Measurements from ENCODE around the gene CD101. TPM values are rescaled to one million over a fixed set of nuclear protein-coding genes. Genes with fewer than 3 reads are reported as not detected.

Gene CD101
- polyA plus RNA-seq, 1 donor from 2014 or later: 1.8 TPM

DNA sequence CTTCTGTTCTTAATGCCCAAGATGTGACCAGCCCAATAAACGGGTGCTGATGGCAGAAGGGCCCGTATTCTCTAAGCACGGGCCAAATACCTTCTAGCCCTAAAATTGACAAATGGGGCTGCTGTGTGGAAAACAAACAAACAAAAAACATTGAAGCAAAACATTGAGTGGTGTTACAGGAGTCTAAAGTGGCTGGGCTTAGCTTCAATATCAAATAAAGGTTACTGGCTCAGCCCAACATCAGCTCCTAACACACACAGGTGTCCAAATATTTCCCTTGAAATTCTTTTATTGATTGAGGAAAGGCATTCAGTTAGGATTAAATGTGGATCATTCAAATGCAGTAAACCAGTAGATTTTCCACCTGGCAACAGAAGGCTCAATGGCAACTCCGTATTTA lies 45.2 kb downstream of the CD101 start:
- H3K36me3 Mint-ChIP-seq: peaks cover 3% of the 10 kb centered on the region
- no peak overlapping the region for H3K27ac Mint-ChIP-seq
- peaks cover 29 to 32% (median 31%) of the 10 kb centered on the region in 3 donors for H3K4me1 Mint-ChIP-seq
- no peaks in the 10 kb centered on the region for H3K9me3 Mint-ChIP-seq
- H3K27me3 Mint-ChIP-seq: no peaks in the 10 kb centered on the region
- peak overlapping the region in 1 of 4 donors; percentile 24 for H3K4me3 Mint-ChIP-seq

DNA sequence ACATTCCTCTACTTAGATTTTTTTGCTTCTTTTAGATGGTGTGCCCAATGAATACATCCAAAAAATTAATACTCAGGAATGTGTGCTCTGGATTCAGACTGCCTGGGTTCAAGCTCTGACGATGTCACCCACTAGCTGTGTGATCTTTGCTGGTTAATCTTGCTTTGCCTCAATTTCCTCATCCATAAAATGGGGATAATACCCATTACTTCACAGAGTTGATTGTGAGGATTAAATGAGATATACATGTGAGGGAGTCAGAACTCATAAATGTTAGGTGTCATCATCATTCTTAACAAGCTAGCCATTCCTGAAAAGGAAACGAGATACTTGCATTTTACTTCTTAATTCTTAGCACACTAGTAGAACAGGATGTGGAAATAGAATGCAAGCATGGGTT lies 45.7 kb downstream of the CD101 start:
- no peaks in the 10 kb centered on the region for H3K9me3 Mint-ChIP-seq
- H3K4me3 Mint-ChIP-seq: no peak overlapping the region
- no peaks in the 10 kb centered on the region for H3K27me3 Mint-ChIP-seq
- peaks cover 3% of the 10 kb centered on the region for H3K36me3 Mint-ChIP-seq
- H3K27ac Mint-ChIP-seq: no peak overlapping the region
- H3K4me1 Mint-ChIP-seq: peaks cover 29 to 32% (median 31%) of the 10 kb centered on the region in 3 donors

DNA sequence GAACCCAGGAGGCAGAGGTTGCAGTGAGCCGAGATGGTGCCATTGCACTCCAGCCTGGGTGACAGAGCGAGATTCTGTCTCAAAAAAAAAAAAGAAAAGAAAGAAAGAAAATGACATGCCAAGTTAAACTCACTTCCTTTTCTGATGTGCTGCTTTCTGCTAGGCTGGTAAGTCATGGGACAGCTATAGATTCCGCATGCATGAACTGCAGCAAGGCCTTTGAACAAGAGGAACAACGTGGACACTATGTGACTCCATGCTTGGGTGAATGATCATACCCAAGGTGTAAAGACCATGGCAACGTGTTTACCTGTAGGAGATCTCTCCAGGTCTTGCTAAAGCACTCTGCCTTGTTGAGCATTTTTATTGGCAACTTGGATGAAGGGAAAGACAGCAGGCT lies 48.3 kb downstream of the CD101 start:
- H3K36me3 Mint-ChIP-seq: peaks cover 3% of the 10 kb centered on the region
- no peaks in the 10 kb centered on the region for H3K27me3 Mint-ChIP-seq
- H3K27ac Mint-ChIP-seq: peak overlapping the region; percentile 82 to 92 (median 84)
- peak overlapping the region in 2 of 4 donors; percentile 54 to 67 for H3K4me3 Mint-ChIP-seq
- no peaks in the 10 kb centered on the region for H3K9me3 Mint-ChIP-seq
- H3K4me1 Mint-ChIP-seq: peaks cover 29 to 35% (median 34%) of the 10 kb centered on the region in 3 donors

DNA sequence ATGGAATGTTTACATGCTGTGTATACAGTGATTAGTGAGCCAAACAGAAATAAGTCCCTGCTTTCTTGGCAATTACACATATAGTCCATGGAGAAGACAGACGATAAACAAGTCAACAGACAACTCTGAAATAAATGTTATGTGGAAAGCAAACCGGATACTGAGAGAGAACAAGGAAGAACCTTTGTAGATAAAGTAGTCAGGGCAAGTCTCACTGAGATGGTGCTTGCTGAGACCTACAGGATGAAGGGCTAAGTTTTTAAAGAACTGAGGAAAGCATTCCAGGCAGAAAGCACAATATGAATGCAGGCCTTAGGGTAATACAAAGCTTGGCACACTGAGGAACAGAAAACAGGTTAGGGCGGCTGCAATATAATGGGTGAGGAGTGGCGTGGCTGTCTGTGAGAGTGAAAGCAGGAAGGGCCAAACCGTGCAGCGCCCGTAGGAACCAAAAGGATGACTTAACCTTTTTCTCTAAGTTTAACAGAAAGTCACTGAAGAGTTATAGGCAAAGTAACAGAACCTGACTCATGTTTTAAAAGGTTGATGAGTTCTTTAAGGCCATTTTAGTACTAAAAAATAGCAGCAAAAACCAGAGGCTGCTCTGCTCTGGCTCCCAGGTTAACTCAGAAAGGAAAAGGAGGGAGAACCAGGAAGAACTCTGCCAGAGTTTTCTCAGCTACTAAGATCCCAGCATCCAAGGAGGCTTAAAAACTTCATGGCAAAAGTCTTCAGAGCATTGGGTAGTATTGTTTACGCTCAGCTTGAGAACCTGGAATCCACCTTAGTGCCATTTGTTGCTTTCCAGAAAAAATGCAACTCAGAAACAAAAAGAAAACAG lies 49.9 kb downstream of the CD101 start:
- Mint-ChIP-seq H3K9me3 (no peaks in the 10 kb centered on the region), H3K27me3 (no peaks in the 10 kb centered on the region), H3K36me3 (peaks cover 3% of the 10 kb centered on the region), H3K4me1 (peaks cover 34 to 35% (median 34%) of the 10 kb centered on the region in 3 donors), H3K4me3 (peak overlapping the region; percentile 50 to 90 (median 71)), H3K27ac (peak overlapping the region; percentile 48 to 77 (median 50))

DNA sequence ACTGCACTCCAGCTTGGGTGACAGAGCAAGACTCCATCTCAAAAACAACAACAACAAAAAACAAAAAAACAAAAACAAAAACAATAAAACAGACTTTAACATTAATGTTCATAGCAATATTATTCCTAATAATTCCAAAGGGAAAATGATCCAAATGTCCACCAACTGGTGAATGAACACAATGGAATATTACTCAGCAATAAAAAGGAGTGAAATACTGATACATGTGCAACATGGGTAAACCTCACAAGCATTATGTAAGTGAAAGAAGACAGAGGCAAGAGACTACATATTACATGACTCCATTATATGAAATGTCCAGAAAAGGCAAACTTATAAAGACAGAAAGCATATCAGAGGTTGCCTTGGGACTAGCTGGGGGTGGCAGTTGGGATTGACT lies 52.5 kb downstream of the CD101 start:
- H3K4me3 Mint-ChIP-seq: no peak overlapping the region
- H3K27ac Mint-ChIP-seq: no peak overlapping the region
- peaks cover 2% of the 10 kb centered on the region for H3K36me3 Mint-ChIP-seq
- H3K9me3 Mint-ChIP-seq: no peaks in the 10 kb centered on the region
- H3K27me3 Mint-ChIP-seq: no peaks in the 10 kb centered on the region
- peaks cover 25 to 32% (median 31%) of the 10 kb centered on the region in 3 donors for H3K4me1 Mint-ChIP-seq

DNA sequence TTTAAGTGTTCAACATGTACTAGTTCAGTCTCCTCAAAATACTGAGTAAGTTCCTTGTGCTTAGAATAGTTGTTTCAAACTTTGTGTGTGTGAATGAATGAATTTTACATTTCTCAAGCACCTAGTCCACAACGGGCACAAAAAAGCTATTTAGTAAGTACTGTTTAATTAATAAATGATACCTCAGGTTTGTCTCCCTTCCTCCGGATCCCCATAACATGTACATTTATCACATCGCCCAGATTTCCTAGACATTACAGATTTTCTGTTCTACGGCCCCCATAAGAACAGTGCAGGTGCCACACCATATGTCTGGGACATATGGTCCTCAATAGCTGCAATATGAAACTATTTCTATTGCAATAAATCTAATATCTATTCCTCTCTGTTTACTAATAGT lies 57.2 kb downstream of the CD101 start:
- Mint-ChIP-seq H3K4me3 (no peak overlapping the region), H3K27ac (no peak overlapping the region), H3K4me1 (peaks cover 17 to 24% (median 18%) of the 10 kb centered on the region in 3 donors), H3K36me3 (peaks cover 4% of the 10 kb centered on the region), H3K9me3 (no peaks in the 10 kb centered on the region), H3K27me3 (no peaks in the 10 kb centered on the region)

DNA sequence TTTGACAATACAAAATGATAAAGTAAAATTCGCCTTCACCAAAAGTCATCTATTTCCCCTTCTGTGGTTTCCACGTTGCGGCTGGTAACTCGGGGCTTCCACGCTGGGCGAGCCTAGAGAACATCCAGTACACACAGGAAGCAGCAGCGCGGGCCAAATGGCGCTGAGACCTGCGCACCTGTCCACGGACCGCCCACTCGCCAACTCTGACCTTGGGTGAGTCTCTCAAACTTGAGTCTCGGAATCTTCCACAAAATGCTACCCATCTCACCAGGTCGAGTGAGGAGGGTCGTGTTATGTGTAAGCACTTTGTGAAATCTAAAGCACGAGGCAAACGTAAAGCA lies 57.7 kb downstream of the CD101 start:
- H3K4me1 Mint-ChIP-seq: peaks cover 17 to 25% (median 18%) of the 10 kb centered on the region in 3 donors
- peaks cover 5% of the 10 kb centered on the region for H3K36me3 Mint-ChIP-seq
- no peak overlapping the region for H3K27ac Mint-ChIP-seq

DNA sequence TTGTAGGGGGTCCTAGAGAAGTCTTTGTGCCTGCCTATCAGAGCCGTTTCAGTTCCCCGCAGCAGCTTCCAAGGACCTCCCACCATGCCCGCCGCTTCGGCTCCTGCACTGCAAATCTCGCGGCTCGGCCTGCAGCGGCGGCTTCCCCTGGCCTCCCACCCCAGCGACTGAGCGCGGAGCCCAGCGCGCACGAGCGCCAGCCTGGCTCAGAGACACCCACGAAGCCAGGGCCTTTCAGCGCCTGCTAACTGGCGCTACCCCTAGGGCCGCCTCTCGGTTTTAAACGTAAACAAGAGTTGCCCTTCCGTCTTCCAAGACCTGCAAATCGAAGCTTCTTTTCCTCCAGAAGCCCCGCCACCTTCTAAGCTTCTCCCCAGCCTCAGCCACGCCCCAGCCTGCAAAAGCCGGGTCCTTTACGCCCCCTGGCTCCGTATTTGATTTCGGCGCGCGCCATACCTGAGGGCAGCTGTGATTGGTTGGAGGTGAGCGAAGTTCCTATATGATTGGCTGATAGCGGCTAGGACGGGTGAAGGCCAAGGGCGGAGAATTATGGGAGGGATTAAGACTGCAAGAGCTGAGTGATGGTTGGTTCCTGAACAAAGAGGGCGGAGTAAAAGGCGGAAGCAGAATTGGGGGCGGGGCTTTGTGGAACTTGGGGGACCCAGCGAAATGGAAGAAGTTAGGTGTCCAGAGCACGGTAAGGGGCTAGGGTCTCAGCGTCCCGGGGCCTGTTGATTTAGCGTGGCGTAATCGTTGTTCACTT lies 58.3 kb downstream of the CD101 start, which contains the start of gene TTF2:
Gene TTF2, plus strand, starts transcription at position 649 of the 763 bp plus-strand sequence. Its CDS starts 21 bp downstream, at position 670.
- H3K4me1 Mint-ChIP-seq: peaks cover 17 to 25% (median 18%) of the 10 kb centered on the region in 3 donors
- H3K27me3 Mint-ChIP-seq: no peaks in the 10 kb centered on the region
- H3K4me3 Mint-ChIP-seq: no peak within 1 kb of the TSS
- H3K9me3 Mint-ChIP-seq: no peaks in the 10 kb centered on the region
- H3K36me3 Mint-ChIP-seq: peaks cover 5% of the 10 kb centered on the region
- H3K27ac Mint-ChIP-seq: peak within 1 kb of the TSS in 1 of 3 donors; percentile 16

More for the DNA sequence above, 57.7 kb downstream of the CD101 start:
- Mint-ChIP-seq H3K9me3 (no peaks in the 10 kb centered on the region), H3K27me3 (no peaks in the 10 kb centered on the region), H3K4me3 (no peak overlapping the region)

DNA sequence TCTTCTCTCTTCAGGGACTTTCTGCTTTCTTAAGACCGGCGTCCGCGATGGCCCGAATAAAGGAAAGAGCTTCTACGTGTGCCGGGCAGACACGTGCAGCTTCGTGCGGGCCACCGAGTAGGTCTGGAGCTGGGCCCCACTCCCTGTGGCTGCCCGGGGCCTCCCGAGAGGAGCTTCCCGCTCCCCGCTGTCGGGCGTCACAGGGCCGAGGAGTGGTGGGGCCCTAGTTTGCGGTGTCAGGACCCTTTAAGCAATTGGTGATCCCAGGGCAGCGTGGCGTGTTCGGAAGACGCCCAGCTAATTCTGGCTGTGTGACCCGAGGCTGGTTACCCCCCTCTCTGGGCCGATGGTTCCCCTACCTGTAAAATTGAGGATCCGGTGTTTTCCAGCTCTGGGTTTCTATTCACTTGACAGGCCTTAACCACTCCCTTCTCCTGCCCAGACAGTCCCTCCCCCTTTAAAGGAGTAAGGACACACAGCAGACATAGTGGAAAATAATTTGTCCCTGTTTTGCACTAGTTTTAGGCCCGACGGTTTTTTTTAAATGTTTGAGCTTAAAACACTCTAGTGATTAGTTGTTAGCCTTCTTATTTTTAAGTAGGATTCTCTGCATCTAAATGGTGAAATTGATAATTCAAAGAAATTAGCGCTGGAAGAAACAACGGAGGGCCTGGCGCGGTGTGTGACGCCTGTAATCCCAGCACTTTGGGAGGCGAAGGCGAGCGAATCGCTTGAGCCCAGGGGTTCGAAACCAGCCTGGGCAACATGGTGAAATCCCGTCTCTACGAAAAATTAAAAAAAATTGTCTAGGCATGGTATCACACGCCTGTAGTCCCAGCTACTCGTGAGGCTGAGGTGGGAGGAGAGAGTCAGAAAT lies 59.1 kb downstream of the CD101 start:
- peaks cover 14 to 25% (median 17%) of the 10 kb centered on the region in 3 donors for H3K4me1 Mint-ChIP-seq
- no peaks in the 10 kb centered on the region for H3K27me3 Mint-ChIP-seq
- peak overlapping the region in 1 of 3 donors; percentile 16 for H3K27ac Mint-ChIP-seq
- no peaks in the 10 kb centered on the region for H3K9me3 Mint-ChIP-seq
- H3K4me3 Mint-ChIP-seq: no peak overlapping the region
- peaks cover 8% of the 10 kb centered on the region for H3K36me3 Mint-ChIP-seq

DNA sequence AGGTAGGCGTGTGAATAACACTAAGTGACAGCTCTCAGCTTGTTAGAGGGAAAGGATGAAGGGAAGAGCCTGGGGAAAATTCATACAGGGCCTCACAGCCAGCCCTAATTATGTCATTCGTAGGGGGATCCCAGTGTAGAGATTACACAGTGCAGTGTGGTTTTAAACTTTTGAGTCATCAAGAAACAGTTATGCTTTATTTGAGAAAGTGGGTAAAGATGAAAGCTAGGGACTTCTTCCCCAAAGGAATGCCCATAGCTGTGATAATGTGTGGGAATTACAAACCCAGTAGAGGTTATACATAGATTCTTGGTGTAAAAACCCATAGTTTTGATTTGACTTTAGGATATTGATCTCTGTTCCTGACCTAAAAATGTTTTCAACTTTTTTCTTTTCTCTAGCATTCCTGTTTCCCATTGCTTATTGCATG lies 60.4 kb downstream of the CD101 start:
- no peaks in the 10 kb centered on the region for H3K27me3 Mint-ChIP-seq
- H3K4me1 Mint-ChIP-seq: peaks cover 17 to 25% (median 18%) of the 10 kb centered on the region in 3 donors
- H3K9me3 Mint-ChIP-seq: no peaks in the 10 kb centered on the region
- no peak overlapping the region for H3K4me3 Mint-ChIP-seq
- H3K36me3 Mint-ChIP-seq: peaks cover 8% of the 10 kb centered on the region
- H3K27ac Mint-ChIP-seq: no peak overlapping the region

DNA sequence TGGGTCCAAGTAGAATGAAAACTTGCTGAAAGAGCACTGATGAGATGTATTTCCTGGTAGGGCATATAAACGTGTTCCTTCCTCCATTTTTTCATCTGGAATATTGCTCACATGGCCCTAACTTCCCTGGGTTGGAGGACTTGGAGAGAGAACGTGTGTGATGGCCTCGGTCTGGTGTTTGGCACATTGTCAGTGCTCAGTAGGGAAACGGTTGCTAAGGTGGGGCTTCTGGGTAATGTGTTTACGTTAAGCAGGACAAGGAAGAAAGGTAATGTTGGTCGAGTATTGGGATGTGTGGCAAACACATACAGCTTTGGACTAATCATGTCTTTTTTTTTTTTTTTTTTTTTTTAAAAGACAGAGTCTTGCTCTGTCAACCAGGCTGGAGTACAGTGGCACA lies 64.8 kb downstream of the CD101 start:
- Mint-ChIP-seq H3K4me1 (peaks cover 11 to 17% (median 13%) of the 10 kb centered on the region in 3 donors), H3K4me3 (no peak overlapping the region), H3K9me3 (no peaks in the 10 kb centered on the region), H3K27ac (no peak overlapping the region), H3K36me3 (peaks cover 12% of the 10 kb centered on the region), H3K27me3 (no peaks in the 10 kb centered on the region)

DNA sequence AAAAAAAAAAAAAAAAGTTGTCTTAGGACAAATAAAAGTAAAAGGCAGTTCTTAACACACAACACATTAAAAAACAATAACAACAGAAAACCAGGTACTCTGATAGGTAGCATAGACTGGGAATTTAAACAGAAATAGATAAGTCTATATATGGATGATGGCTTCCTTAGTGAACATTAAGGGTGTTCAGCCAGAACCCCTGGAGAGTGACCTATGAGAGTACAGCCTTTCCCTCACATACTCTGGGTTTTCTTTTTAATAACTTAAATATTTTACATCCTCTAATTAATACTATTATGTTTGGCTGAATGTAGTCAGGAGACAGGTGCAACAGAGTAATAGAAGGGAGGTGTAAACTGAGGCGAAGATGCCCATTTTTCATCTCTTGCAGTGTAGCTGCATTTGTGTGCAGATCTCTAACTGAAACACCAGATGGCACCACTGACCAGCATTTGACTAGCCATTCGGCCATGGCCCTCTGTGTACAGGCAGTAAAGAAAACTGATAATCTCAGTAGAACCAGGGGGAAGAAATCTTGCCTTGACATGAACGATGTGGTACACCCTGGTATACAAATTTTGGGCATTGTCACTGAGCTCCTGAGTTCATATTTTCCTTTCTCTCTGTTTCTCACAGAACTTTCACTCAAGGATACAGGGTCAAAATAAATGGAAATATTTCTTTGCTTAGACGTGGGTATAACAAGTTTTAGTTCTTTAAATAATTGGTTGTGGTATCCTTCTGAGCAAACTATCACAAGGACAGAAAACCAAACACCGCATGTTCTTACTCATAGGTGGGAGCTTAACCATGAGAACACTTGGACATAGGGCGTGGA lies 66.2 kb downstream of the CD101 start:
- no peaks in the 10 kb centered on the region for H3K27me3 Mint-ChIP-seq
- H3K4me3 Mint-ChIP-seq: no peak overlapping the region
- H3K27ac Mint-ChIP-seq: no peak overlapping the region
- H3K9me3 Mint-ChIP-seq: no peaks in the 10 kb centered on the region
- peaks cover 6 to 11% (median 10%) of the 10 kb centered on the region in 3 donors for H3K4me1 Mint-ChIP-seq
- H3K36me3 Mint-ChIP-seq: peaks cover 12% of the 10 kb centered on the region

DNA sequence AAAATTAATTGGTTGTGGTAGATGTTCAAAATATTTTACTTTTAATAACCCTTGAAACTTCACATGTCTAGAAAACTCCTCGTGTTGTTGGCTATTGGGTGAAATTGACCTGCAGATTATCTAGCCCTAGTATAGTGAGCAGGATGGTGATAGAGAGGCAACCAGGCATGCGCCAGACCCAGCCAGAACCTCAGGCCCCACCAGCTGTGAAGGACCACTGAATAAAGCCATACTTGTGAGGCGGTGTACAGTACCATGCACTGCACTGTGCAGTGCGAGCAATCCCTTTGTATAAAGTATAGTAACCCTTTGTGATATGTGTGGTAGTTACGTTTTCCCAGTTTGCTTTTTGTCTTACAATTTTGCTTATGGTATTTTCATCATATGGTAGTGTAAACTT lies 67.0 kb downstream of the CD101 start:
- Mint-ChIP-seq H3K27me3 (no peaks in the 10 kb centered on the region), H3K9me3 (no peaks in the 10 kb centered on the region), H3K27ac (no peak overlapping the region), H3K4me3 (no peak overlapping the region), H3K36me3 (peaks cover 10% of the 10 kb centered on the region), H3K4me1 (peaks cover 2 to 11% (median 10%) of the 10 kb centered on the region in 3 donors)

Data from IgD-negative memory B cell (primary cell).